ENCODE results near the gene C1orf232.
A peak's percentile ranks its signal among the peaks of the same experiment; 100 is the strongest.

The C1orf232 gene

GRCh38 chr1:26171084-26172072 is 2.6 kb upstream of the C1orf232 start, which contains the start of gene ZNF593OS:
Gene ZNF593OS, minus strand, starts transcription at chr1:26171832. Its CDS starts 171 bp downstream, at chr1:26171661.
- H3K27ac Mint-ChIP-seq: no peak within 1 kb of the TSS
- peak within 1 kb of the TSS; percentile 89 for H3K4me3 Mint-ChIP-seq
- no peak for DNase-seq
- no peaks in the 10 kb centered on the region for H3K9me3 Mint-ChIP-seq
- peaks cover 42% of the 10 kb centered on the region for H3K4me1 Mint-ChIP-seq
- peaks cover 10% of the 10 kb centered on the region for H3K27me3 Mint-ChIP-seq (ENCODE audit: low read depth, poor library complexity)
- TF ChIP-seq CTCF (IDR thresholded peaks at IDR 0.05): no peak
- H3K36me3 Mint-ChIP-seq (ENCODE audit: low read depth): no peaks in the 10 kb centered on the region

GRCh38 chr1:26170472-26170821 is 1.7 kb upstream of the C1orf232 start:
- no peak for DNase-seq
- H3K4me1 Mint-ChIP-seq: peaks cover 51% of the 10 kb centered on the region
- peak overlapping the region; percentile 89 for H3K4me3 Mint-ChIP-seq
- no peaks in the 10 kb centered on the region for H3K36me3 Mint-ChIP-seq (ENCODE audit: low read depth)
- peaks cover 12% of the 10 kb centered on the region for H3K27me3 Mint-ChIP-seq (ENCODE audit: low read depth, poor library complexity)
- no peak for TF ChIP-seq CTCF (IDR thresholded peaks at IDR 0.05)
- no peaks in the 10 kb centered on the region for H3K9me3 Mint-ChIP-seq
- peak overlapping the region; percentile 79 for H3K27ac Mint-ChIP-seq

GRCh38 chr1:26169669-26170471 is 1.1 kb upstream of the C1orf232 start, which contains the start of gene ZNF593:
Gene ZNF593, plus strand, starts transcription at chr1:26169908. Its CDS starts 76 bp downstream, at chr1:26169984.
- TF ChIP-seq CTCF (IDR thresholded peaks at IDR 0.05): peak; percentile 85
- Mint-ChIP-seq H3K9me3 (no peaks in the 10 kb centered on the region), H3K27me3 (ENCODE audit: low read depth, poor library complexity) (peaks cover 13% of the 10 kb centered on the region), H3K4me3 (peak within 1 kb of the TSS; percentile 89), H3K36me3 (ENCODE audit: low read depth) (no peaks in the 10 kb centered on the region), H3K27ac (peak within 1 kb of the TSS; percentile 99), H3K4me1 (peaks cover 57% of the 10 kb centered on the region)
- DNase-seq: peak; percentile 90

GRCh38 chr1:26169198-26169554 is 413 bp upstream of the C1orf232 start:
- peak overlapping the region; percentile 89 for H3K4me3 Mint-ChIP-seq
- H3K4me1 Mint-ChIP-seq: peaks cover 62% of the 10 kb centered on the region
- peak overlapping the region; percentile 99 for H3K27ac Mint-ChIP-seq
- H3K36me3 Mint-ChIP-seq (ENCODE audit: low read depth): no peaks in the 10 kb centered on the region
- no peak for DNase-seq
- no peaks in the 10 kb centered on the region for H3K9me3 Mint-ChIP-seq
- H3K27me3 Mint-ChIP-seq (ENCODE audit: low read depth, poor library complexity): peaks cover 17% of the 10 kb centered on the region
- TF ChIP-seq CTCF (IDR thresholded peaks at IDR 0.05): no peak

- Mint-ChIP-seq H3K27ac (peak overlapping the region; percentile 9), H3K27me3 (ENCODE audit: low read depth, poor library complexity) (peaks cover 32% of the 10 kb centered on the region), H3K36me3 (ENCODE audit: low read depth) (no peaks in the 10 kb centered on the region), H3K4me3 (no peak overlapping the region), H3K4me1 (peaks cover 68% of the 10 kb centered on the region), H3K9me3 (no peaks in the 10 kb centered on the region)
- DNase-seq: no peak
- TF ChIP-seq CTCF (IDR thresholded peaks at IDR 0.05): no peak
Observed at GRCh38 chr1:26166719-26167281, 2.0 kb downstream of the C1orf232 start.

Data from nephron progenitor cell (in vitro differentiated cells).